ENCODE results near the gene TBC1D32. TPM values are rescaled to one million over a fixed set of nuclear protein-coding genes. Genes with fewer than 3 reads are reported as not detected.

TBC1D32 gene
- total and polyA plus RNA-seq, 2 donors (not counting 3 experiments of a cell fraction or from before 2014, with no cell fraction given) = 2.5 to 4.0 TPM

GRCh38 chr6:121093928-121094327 is 240.4 kb downstream of the TBC1D32 start:
- Histone ChIP-seq H3K27me3 (ENCODE audit: control insufficient read depth in 2 of 2, insufficient read depth in 2 of 2, low read length in 2 of 2) (no peaks in the 10 kb centered on the region), H3K4me2 (ENCODE audit: insufficient read depth, low read length) (no peak overlapping the region), H3K9me1 (replicated peaks; ENCODE audit: control insufficient read depth, extremely low read depth, insufficient read depth, low read length) (no peaks in the 10 kb centered on the region), H3K79me2 (ENCODE audit: control insufficient read depth, insufficient read depth, low read length) (no peaks in the 10 kb centered on the region), H3K4me3 (replicated peaks in 1 of 3; ENCODE audit: insufficient read depth in 1 of 3, low read depth in 1 of 3, low read length in 3 of 3) (no peak overlapping the region), H3K36me3 (ENCODE audit: control insufficient read depth in 2 of 2, extremely low read depth in 1 of 2, insufficient read depth in 2 of 2, low read length in 2 of 2) (no peaks in the 10 kb centered on the region), H3K4me1 (ENCODE audit: control insufficient read depth, extremely low read depth, insufficient read depth, low read length) (no peaks in the 10 kb centered on the region), H4K20me1 (replicated peaks; ENCODE audit: control insufficient read depth, extremely low read depth, insufficient read depth, low read length) (no peaks in the 10 kb centered on the region), H3K27ac (ENCODE audit: insufficient read depth, low read depth, low read length) (no peak overlapping the region), H2AFZ (ENCODE audit: low read depth, low read length) (no peak overlapping the region), H3K9me3 (replicated peaks; ENCODE audit: control insufficient read depth, insufficient read depth, low read length) (no peaks in the 10 kb centered on the region), H3K9ac (replicated peaks; ENCODE audit: extremely low read depth, insufficient read depth, low read length) (no peak overlapping the region)
- ChIA-PET POLR2A (no interaction called here), CTCF (interaction anchor here (1.2 kb wide), 1 partner anchor 13 kb away, joined by 3 read pairs; no protein-coding TSS in a partner anchor)
- DNase-seq (ENCODE audit: low read depth, low spot score) (no peak), FAIRE-seq (no peak)
- intact Hi-C loops (cut with micrococcal nuclease) = no loop called here
- dilution Hi-C loops (cut with MboI; ENCODE audit: extremely low pct_ligation_motif_present, low sequenced_read_pairs) = no loop called here
- BruUV-seq (replicated peaks) = no TSS peak
- TF ChIP-seq EZH2 (IDR thresholded peaks at IDR 0.05; ENCODE audit: borderline replicate concordance, low read depth, low read length, severe bottlenecking) = no peak
- TF ChIP-seq MYC (IDR thresholded peaks at IDR 0.05; ENCODE audit: low read depth, low read length) = no peak
- no peak for TF ChIP-seq POLR2AphosphoS5 (IDR thresholded peaks at IDR 0.05; ENCODE audit: insufficient read depth, low read depth, low read length)
- TF ChIP-seq, protein P1, sequence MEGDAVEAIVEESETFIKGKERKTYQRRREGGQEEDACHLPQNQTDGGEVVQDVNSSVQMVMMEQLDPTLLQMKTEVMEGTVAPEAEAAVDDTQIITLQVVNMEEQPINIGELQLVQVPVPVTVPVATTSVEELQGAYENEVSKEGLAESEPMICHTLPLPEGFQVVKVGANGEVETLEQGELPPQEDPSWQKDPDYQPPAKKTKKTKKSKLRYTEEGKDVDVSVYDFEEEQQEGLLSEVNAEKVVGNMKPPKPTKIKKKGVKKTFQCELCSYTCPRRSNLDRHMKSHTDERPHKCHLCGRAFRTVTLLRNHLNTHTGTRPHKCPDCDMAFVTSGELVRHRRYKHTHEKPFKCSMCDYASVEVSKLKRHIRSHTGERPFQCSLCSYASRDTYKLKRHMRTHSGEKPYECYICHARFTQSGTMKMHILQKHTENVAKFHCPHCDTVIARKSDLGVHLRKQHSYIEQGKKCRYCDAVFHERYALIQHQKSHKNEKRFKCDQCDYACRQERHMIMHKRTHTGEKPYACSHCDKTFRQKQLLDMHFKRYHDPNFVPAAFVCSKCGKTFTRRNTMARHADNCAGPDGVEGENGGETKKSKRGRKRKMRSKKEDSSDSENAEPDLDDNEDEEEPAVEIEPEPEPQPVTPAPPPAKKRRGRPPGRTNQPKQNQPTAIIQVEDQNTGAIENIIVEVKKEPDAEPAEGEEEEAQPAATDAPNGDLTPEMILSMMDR (IDR thresholded peaks at IDR 0.05; ENCODE audit: extremely low read depth in 1 of 2, insufficient read depth in 1 of 2, low read depth in 1 of 2, low read length in 2 of 2) = no peak
- no peak for TF ChIP-seq FOS (IDR thresholded peaks at IDR 0.05; ENCODE audit: borderline replicate concordance, insufficient read depth, low read length)
- TF ChIP-seq MAX (IDR thresholded peaks at IDR 0.05; ENCODE audit: insufficient read depth, insufficient read length) = no peak
- no peak for TF ChIP-seq POLR2A (IDR thresholded peaks at IDR 0.05; ENCODE audit: low read depth, low read length)
- TF ChIP-seq GATA2 (IDR thresholded peaks at IDR 0.05; ENCODE audit: insufficient read depth, insufficient read length, low read depth, low read length) = no peak
- TF ChIP-seq JUN (IDR thresholded peaks at IDR 0.05; ENCODE audit: borderline replicate concordance, insufficient read depth, insufficient read length, low read depth) = no peak

Data from endothelial cell of umbilical vein (primary cell).